Measurements from ENCODE around the gene SCP2. TPM values are rescaled to one million over a fixed set of nuclear protein-coding genes. Genes with fewer than 3 reads are reported as not detected.

The SCP2 gene
- total RNA-seq, 1 donor from 2014 or later = 95.9 TPM

DNA sequence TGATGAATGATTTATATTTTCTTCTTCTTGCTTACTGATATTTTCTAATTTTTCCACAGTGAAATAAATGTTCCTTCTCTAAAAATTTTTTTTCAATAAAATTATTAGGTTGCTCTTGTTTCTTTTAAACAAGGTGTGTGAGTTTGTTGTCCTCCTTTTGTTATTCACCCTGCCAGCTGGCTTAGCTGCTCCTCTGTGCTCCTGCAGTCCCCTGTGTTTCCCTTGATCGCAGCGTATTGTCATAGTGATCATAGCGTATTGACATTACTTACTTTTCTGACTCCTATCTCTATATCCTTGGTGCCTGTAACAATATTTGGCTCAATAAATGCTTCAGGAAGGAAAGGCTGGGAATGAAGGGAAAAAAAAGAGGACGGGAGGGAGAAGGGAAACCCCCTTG lies 110.1 kb downstream of the SCP2 start:
- no peak for DNase-seq

DNA sequence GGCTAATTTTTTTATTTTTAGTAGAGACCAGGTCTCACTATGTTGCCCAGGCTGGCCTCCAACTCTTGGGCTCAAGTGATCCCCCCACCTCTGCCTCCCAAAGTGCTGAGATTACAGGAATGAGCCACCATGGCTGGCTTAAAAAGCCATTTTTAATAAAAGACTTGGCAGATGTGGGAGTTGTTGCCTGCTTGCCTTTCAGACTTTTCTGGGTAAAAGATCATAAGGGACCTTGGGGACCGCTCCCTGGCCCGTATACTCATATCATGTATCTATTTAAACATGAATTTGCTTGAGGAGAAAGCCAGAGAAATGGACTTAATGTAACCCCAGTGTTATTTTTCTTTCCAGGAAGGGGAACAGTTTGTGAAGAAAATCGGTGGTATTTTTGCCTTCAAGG lies 111.5 kb downstream of the SCP2 start:
- no peak for DNase-seq

DNA sequence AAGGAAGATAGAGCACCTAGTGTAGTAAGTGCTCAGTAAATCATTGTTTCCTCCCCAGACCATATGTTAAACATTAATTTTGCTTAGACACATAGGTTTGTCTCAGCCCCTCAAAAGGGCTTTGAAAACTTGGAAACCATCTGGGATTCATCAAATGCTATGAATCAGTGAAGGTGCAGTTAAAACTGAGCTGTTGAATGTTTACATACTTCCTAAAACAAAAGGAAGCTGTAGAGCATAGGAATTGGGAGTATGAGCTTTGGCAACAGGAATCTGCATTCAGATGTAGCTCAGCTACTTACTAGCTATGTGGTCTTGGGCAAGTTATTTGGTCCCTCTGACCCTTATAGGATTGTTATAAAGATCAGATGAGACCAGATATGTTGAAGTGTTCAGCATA lies 116.2 kb downstream of the SCP2 start:
- DNase-seq = no peak

DNA sequence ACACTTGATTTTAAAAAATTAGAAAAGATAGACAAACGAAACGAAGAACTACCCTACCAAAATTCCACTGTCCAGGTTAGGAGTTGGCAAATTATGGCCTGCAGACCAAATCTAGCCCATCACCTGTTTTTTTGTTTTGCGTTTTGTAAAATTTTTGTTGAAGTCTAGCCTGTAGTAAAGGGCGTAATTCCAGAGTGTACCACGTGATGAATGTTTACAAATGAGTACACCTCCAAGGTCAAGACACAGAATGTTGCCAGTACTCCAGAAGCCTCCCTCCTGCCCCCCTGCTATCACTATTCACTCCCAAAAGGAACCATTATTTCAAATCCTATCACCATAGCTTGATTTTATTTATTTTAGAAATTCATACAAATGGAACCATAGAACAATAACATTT lies 117.8 kb downstream of the SCP2 start:
- DNase-seq = no peak

DNA sequence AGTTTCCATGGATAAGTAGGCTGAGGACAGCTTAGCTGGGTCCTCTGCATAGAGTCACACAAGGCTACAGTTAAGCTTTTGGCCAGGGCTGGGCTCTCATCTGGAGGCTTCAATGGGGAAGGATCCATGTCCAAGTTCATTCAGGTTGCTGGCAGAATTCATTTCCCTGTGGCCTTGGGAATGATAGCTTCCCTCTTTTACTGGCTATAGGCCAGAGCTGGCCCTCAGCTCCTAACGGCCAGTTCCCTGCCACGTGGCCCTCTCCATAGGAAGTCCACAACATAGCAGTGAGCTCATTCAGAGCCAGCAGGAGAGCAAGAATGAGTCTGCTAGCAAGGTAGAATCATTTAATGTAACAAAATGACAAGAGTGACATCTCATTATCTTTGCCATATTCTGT lies 119.9 kb downstream of the SCP2 start:
- DNase-seq = no peak

DNA sequence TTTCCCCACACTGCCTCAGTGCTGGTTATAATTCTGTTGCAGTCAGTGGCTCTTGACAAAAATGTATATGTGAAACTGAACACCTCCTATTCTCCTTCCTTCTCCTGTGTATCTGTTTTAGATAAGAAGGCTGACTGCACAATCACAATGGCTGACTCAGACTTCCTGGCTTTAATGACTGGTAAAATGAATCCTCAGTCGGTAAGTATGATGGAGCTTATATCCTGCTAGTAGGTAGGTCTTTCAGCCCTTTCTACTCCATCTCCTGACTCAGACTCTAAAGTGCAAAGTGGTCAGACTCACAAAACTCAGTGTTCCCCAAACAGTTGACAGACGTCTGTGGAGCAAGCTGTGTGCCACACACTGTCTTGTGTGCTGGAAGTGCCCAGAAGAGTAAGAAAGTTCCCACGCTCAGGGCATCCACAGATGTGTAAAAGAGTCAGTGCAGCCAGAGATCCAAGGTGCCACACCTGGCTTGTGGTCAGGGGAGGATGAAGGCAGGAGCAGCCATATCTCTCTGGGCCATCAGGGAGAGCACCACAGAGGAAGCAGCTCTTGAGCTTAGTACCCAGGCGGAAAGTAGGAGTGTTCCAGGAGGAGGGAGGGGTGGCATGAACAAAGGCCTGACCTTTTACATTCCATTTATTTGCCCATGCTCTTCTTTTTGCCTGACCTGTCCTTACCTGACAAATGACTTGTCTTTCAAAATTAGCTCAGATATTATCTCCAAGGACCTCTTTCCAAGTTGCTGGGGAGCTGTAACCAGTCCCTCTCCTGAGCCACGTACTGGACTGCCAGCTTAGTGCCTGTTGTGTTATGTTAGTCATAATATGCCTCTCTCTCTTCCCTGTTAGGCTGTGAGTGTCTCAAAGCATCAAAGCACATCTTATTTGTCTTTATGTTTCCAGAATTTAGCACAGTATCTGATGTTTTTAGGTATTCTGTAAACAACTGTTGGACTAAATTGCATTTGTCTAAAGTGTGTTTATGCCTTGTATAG lies 121.0 kb downstream of the SCP2 start:
- DNase-seq = no peak

DNA sequence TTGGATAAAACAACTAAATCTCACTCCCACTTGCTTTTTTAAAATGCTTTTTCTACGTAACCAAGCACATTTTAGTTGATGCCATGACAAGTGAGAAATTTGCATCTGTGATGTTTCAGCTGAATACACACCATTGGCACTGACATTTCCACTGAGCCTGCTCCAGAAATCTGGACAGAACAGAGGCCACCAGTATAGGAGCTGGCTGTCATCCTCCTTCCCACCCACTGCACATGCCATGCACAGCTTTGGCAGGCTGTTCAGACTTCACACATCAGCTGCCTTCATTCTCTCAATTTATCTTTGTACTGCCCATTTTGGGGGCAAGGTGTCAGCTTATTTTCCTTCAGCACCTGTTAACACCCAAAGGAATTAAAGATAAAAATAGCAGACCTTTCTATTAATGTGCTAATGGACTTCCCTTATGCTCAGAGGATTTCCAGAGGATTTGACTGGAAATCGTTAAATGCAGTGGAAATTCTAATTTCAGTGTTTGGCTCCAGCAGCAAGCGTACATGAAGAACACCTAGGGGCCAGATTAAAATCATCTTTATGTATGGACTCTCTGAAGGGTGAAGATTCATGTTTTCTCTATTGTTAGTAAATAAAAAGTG lies 122.0 kb downstream of the SCP2 start:
- no peak for DNase-seq

DNA sequence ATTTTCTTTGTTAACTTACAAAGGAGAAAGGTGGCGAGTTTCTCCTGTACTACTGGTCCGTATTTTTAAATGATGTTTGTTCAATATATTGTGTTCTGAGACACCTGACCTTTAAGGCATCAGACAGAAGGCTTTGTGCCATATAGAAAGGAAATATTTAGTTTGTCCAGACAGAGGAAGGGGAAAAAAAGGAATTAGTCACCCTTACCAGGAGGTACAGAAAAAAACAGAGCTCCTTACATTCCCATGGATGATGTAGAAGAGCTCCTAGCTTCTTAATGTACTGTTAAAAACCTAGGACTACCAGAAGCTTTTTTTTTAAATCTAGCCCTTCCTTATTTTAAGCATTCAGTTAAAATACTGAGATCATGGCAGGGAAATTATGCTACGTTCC lies 122.5 kb downstream of the SCP2 start:
- no peak for DNase-seq

DNA sequence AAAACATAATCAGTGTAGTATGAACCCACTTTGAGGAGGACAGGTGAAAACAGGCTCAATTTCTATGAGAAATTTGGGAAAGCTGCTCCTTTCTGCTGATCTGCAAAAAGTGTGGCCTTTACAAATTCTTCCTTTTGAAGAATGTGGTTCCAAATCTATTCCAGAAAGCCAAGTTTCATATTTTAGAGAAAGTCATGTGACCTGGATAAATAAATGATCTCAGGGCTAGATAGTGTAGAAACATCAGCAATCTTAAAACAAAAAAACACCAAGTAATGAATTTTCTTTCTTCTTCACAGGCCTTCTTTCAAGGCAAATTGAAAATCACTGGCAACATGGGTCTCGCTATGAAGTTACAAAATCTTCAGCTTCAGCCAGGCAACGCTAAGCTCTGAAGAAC lies 123.2 kb downstream of the SCP2 start:
- DNase-seq = no peak

DNA sequence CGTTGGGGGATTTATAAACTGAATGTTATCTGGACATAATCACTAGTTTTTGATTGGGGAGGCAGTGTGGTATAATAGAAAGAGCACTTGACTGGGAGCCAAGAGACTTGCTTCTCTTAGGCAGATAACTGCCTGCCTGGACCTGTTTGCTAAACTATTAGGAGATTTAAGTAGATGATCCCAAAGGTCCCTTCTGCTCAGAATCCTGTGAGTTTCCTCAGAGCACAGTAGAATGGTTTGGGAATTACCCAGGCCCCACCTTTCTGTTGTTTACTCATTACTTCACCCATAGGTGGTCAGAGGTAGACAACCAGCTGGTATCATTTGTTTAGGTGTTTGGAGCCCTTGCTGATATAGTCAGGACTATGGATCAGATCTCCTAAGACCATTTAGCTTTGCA lies 124.6 kb downstream of the SCP2 start:
- no peak for DNase-seq

DNA sequence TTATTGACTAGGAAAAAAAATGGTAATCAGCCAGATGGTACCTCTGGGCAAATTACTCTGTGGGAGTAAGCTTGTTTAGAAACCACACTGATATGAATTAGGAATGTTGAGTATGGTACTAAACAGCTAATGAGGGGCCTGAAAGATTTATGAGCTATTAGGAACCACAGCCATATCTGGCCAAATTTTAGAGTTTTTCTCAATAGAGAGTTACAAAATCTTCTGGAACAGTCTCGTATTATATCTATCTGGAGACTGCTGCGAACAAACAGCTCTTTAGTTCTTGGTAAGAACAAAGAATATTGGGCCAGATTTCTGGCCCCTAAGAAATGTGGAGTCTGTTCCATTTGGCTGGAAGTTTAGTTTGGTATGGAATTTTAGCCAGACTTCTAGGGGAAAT lies 130.1 kb downstream of the SCP2 start:
- DNase-seq = peak; percentile 13

DNA sequence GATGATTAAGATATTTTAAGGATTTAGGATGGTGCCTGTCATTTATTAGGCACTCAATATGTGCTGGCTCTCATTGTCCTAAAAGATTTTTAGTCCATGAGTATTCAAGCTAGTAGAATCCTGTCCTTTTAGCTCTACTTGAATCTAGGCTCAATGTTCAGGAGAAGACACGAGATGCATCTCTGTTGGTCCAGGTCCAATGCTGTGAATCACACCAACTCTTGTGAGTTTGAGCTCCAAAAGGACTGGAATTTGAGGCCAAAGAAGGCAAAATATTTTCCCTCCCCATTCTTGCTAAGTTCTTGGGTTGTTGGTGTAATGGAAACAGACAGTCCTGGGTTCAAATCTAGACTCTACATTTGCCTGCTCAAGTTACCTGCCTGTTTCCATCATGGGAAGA lies 133.5 kb downstream of the SCP2 start:
- DNase-seq = no peak

DNA sequence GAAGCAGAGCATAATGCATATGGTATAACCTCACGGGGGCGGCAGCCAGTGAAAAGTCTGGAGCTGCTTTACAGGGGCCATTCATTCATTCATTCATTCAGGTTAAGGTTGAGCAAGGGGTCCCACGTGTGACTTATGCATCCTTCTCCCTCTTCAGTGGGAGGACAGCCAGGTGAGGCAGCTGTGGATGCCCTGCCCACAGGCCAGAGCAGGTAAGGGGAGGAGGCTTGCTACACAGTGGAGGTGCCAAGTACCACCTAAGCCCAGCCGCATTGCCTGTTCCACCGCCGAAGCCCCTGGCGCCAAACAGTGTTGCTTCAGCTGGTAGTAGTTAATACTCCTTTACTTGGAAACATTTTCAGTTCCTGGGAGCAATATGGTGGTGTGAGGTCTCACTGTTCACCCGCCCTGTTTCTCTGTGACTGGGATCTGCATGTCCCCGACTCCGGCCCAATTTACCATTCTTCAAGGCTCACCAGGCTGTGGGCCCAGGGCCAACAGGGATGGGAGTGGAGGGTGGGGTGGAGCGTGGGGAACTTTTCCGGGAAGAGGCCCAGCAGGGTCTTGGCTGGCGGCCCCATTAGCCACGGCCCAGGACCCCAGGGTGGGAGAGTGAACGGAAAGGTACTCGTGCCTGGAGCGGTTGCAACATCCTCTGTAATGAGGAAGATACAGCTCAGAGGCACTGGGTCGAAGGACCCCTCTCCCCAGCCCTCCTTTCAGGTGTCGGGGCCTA lies 134.2 kb downstream of the SCP2 start:
- no peak for DNase-seq

DNA sequence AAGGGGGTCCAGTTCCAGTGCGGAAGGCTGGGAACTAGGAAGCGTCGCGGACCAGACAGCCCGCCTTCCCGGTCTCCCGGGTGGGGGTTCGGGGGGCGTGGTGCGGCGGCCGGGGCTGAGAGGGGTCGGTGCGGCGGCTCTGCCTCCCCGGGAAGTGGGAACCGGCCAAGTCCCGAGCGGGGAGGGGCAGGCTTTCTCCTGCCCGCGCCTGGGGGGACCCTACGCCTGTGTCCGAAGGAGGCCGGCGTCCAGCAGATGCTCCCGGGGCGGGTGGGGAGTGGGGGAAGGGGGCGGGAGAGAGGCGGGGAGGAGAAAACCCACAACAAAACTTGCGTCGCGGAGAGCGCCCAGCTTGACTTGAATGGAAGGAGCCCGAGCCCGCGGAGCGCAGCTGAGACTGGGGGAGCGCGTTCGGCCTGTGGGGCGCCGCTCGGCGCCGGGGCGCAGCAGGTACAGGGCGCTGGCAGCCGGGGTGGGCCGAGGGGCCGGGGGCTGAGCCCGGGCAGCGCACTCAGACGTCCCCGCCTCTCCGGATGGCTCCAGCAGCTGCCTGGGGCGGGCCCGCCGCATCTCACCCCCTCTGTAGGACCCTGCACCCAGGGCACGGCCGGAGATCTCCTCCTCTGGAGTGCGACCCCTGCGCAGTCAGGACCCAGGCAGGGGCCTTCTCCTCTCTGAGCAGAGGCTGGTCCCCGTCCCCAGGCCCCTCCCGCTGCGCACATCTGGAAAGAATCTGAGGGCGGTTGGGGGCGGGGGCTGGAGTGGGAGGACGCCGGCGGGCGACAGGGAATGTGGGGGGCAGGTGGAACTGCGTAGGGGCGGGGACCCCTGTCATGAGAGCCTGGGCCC lies 135.0 kb downstream of the SCP2 start, which contains the start of gene PODN:
Gene PODN (plus strand): TSS at position 355 of the 849 bp plus-strand sequence. CDS start 7,643 bp downstream, outside the sequence.
- DNase-seq = no peak

DNA sequence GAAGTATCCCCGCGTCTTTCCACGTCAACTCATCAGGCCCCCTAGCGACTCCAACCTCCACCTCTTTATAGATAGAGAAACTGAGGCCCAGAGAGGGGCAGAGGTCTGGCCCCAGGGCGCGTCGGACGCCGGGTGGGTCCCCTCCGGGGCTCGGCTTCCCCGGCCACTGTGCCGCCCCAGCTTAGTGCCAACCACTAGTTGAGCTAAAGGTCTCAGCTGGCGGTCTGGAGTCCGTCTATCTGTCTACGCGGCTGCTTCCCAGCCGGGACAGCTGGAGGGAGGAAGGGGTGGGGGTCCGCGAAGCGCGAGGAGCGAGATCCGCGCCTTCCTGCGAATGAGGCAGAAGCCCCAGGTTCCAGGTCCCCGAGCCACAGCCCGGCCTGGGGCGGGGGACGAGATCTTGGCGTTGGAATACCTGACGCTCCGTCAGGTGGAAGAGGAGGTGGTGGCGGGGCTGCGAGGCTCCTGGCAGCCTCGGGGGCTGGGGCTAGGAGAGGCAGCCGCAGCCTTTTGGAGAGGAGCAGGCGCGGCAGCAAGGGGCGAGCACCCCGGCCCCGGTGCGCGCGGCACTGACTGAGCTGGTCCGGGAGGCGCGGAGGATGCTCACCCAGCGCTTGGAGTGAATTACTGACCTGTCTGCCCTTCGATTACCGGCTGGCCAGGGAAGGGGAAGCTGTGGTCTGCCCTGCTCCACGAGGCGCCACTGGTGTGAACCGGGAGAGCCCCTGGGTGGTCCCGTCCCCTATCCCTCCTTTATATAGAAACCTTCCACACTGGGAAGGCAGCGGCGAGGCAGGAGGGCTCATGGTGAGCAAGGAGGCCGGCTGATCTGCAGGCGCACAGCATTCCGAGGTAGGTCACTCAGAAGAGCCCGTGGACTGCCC lies 135.9 kb downstream of the SCP2 start:
- DNase-seq = no peak

DNA sequence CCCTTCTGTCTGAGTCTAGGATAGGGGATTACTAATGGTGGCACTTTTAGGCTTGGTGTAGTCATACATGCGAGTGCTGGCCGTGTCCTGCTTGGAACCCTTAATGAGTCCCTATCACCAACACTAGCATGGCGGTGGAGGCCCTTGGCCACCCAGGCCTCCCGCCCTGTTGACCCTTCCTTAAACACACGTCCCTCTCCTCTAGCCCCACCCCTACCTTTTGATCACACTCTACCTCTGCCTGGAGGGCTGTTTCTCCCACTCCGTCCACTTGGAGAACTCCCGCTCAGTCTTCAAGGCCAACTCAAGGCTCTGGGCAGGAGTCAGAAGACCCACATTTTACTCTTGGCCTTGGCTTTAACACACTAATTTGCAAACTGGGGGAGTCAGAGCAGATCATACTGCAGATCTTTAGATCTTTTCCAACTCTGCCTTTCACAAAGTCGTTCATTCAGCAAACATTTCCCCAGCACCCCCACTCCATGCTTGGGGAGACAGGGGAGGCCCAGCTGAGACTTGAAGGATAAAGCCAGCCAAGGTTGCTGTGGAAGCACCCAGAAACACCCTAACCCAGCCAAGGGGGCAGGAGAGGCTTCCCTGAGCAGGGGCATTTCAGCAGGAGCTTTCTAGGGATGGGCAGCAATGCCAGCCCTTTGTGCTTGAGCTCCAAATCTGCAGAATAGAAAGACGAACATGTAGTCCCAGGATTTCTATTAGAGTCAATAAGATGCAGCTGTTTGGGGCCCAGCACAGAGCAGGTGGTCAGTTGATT lies 136.9 kb downstream of the SCP2 start:
- DNase-seq = no peak

DNA sequence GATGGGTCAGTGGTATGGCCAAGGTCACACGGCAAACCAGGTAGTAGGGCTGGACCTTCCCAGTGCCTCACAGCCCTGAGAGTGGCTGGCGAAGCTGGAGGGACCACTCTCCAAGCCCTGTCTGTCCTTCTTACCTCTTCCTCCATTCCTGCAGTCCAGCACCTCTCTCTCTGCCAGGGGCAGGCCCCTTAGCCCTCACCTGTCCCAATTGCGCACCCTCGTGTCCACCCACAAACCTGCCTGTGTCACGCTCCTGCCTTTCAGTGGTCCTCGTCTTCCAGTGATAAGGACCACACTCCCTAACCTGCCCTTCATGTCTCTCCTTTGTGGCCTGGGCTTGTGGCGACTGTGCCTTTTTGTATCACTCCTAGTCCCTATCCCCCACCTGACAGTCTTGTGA lies 138.3 kb downstream of the SCP2 start:
- DNase-seq = no peak

DNA sequence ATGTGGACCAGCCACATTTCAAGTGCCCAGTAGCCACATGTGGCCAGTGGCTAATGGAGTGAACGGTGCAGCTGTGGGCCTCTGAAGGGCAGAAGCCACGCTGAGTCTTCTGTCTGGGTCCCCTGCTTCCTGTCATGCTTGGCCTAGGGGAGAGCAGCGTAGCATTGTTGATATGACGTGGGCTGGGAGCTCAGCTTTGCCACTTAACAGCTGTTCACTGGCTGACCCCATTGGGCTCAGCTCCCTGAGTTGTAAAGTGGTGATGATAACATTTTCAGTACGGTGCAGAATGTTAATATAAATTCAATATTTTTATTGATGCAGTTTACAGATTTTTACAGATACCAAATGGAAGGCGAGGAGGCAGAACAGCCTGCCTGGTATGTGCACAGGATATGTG lies 139.4 kb downstream of the SCP2 start:
- no peak for DNase-seq

DNA sequence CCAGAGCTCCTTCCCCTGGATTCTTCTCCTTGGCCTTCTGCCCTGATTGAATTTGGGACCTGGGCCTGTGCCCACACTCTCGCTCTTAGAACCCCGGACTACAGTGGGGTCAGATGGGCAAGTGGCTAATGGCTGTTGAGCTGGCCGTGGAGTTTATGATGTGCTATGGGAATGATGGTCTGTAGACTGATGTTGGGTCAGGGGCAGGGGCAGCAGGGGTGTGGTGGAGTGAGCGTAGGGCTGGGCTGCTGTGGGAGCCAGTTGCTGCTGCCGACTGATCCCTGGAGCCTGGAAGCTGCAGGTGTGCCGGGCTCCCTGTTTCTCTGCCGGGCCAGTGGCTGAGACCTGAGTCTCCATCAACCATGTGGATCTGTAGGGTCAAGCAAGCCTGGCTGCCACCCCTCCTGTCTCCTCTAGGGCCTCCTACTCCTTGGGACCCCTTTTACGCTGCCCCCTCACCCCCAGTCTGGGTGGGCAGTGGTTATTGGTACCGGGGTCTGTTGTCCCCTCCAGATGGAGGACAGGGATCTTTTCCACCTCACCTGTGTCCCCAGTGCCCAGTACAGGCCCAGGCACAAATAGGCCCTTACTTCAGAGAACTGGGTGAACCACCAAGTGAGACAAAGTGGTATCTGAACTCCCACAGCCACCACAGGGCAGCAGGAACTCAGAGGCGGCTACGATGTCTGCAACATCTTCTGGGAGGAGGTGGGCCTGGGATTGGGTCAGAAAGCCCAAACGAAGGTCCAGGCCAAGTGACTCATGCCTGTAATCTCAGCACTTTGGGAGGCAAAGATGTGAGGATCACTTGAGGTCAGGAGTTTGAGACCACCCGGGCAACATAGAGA lies 140.0 kb downstream of the SCP2 start:
- no peak for DNase-seq

All from skin of body (tissue), 2 donors.